ENCODE data around the gene HTN3.
"Not testable (repeated sequence)": the region's sequence is repeated elsewhere in the genome, so short reads cannot be mapped to it uniquely, and the experiment has no call there.

Gene HTN3

GRCh38 chr4:70028159-70028558 is at the start of gene HTN3:
Gene HTN3, plus strand, starts transcription at chr4:70028459. Its CDS starts 2,282 bp downstream, at chr4:70030741.
- not testable (repeated sequence) for DNase-seq (ENCODE audit: low read depth, low spot score)

DNA sequence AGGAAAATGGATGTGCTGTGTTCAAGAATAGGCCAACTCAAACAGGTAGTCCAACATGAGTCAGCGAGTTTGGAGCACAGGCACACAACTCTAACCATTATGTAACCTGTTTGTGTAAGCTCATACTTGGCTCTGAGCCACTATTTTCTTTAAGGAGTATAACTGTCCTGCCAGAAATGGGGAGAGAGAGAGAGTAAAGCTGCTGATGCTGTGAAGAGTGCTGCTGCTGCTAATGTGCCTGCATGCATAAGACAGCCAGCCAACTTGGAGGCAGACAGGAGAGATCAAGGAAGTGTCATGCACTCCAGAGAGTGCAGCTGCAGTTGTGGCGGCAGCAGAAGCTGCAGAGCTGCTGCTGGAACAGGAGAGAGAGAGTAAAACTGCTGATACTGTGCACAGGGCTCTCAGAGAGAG is 44.2 kb upstream of the HTN3 start:
- peak; percentile 21 for DNase-seq (ENCODE audit: low read depth, low spot score)

GRCh38 chr4:69986663-69987062 is 41.6 kb upstream of the HTN3 start:
- DNase-seq (ENCODE audit: low read depth, low spot score), result no peak

GRCh38 chr4:69991016-69991415 is 37.2 kb upstream of the HTN3 start:
- DNase-seq (ENCODE audit: low read depth, low spot score), result no peak

- no peak for DNase-seq (ENCODE audit: low read depth, low spot score)
Measured at GRCh38 chr4:69994782-69995181, 33.5 kb upstream of the HTN3 start.

DNA sequence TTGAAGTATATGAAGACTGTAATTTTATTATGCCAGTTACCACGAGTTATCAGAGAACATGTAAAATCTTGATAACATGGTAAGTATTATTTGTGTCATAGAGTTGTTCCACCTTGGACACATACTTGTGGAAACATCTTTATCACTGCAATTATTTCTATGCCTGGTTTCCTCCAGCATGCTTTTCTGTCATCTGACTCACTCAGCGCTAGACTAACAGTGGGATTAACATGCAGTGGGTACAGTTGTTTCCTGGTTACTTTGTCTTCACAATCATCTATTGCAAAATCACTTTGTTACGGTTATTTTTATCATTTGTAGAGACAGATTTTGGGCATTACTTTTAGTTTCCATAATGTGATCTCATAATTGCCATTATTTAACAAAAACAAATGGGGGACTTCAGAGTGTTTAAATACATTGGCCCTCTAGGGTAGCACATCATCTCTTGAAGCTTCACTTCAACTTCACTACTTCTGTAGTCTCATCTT is 32.7 kb upstream of the HTN3 start, which contains the start of gene STATH:
STATH (plus strand) TSS at position 441 of the 491 bp plus-strand sequence. CDS start 2,472 bp downstream, outside the sequence.
- DNase-seq (ENCODE audit: low read depth, low spot score), result no peak

GRCh38 chr4:69999420-69999819 is 28.8 kb upstream of the HTN3 start:
- no peak for DNase-seq (ENCODE audit: low read depth, low spot score)

DNA sequence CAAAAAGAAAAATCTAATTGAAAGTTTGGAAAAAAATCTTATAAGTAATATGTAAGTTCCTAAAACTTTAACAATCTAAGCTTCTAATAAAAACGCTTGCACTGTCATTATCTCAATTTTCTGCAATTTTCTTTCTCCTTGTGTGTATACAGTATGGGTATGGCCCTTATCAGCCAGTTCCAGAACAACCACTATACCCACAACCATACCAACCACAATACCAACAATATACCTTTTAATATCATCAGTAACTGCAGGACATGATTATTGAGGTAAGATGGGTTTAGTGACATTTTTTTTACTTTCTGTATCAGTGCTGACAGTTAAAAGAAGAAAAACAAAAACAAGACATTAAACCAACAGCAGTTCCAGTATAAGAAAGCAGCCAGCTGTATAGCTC is 27.5 kb upstream of the HTN3 start:
- DNase-seq (ENCODE audit: low read depth, low spot score), result no peak

DNA sequence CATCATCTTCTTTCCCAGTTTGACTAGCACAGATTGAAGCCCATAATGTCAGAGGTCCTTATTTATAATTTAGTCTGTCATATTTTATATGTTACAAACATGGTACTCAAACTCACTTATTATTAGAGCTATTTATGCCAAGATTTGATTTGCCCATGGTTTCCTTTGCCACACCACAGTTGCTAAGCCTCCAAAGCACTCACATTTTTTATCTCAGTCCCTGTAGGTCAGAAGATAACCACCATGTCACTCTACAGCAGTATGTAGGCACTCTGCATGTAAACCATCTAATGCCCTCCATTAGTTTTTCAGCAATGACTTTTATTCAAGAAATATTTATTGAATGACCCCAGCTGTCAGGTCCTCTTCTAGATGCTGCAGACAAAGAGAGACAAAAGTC is 25.8 kb upstream of the HTN3 start:
- no peak for DNase-seq (ENCODE audit: low read depth, low spot score)

DNA sequence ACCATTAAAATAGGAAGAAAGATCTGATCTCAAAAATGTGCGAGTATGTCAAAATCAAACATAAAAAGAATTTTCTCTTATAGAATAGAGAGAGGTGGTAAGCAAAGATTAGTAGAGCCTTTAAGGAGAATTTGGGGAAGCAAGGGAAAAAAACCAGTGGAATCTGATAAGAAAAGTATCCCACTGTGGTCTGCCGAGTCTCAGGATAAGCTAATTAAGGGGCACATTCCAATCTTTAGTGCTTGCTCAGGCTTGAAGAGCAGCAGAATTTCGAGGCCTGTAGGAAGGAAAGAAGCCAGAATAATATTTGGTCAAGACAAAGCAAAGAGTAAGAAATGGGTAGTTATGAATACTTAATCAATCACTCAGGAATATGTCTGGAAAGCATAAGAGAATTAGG is 19.5 kb upstream of the HTN3 start:
- no peak for DNase-seq (ENCODE audit: low read depth, low spot score)

DNA sequence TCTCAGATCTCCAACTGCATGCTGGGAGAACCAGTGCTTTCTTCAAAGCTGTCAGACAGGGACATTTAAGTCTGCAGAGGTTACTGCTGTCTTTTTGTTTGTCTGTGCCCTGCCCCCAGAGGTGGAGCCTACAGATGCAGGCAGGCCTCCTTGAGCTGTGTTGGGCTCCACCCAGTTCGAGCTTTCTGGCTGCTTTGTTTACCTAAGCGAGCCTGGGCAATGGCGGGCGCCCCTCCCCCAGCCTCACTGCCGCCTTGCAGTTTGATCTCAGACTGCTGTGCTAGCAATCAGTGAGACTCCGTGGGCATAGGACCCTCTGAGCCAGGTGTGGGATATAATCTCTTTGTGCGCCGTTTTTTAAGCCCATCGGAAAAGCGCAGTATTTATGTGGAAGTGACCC is 9.3 kb upstream of the HTN3 start:
- not testable (repeated sequence) for DNase-seq (ENCODE audit: low read depth, low spot score)

- no peak for DNase-seq (ENCODE audit: low read depth, low spot score)
Measured at GRCh38 chr4:70023218-70023617, 5.0 kb upstream of the HTN3 start.

DNA sequence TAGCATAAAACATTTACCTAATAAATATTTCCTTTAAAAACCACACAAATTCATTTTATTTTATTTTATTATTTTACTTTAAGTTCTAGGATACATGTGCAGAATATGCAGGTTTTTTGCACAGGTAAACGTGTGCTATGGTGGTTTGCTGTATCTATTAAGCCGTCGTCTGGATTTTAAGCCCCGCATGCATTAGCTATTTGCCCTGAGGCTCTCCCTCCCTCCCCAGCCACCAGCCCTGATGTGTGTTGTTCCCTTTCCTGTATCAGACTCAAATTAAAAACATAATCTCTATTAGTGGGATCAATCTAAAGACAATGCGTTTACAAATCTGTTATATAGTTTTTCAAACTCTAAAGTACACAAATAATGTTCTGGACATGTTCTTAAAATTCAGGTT is 1.2 kb upstream of the HTN3 start:
- DNase-seq (ENCODE audit: low read depth, low spot score), result no peak

GRCh38 chr4:70037559-70037958 is 9.3 kb downstream of the HTN3 start:
- DNase-seq (ENCODE audit: low read depth, low spot score), result not testable (repeated sequence)

DNA sequence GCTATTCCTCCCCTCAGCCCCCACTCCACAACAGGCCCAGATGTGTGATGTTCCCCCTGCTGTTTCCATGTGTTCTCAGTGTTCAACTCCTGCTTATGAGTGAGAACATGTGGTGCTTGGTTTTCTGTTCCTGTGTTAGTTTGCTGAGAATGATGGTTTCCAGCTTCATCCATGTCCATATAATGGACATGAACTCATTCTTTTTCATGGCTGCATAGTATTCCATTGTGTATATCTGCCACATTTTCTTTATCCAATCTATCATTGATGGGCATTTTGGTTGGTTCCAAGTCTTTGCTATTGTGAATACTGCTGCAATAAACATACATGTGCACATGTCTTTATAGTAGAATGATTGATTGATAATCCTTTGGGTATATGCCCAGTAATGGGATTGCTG is 11.7 kb downstream of the HTN3 start:
- DNase-seq (ENCODE audit: low read depth, low spot score), result not testable (repeated sequence)

GRCh38 chr4:70041652-70042286 is 13.5 kb downstream of the HTN3 start:
- no peak for DNase-seq (ENCODE audit: low read depth, low spot score)

- not testable (repeated sequence) for DNase-seq (ENCODE audit: low read depth, low spot score)
Measured at GRCh38 chr4:70050138-70050537, 21.9 kb downstream of the HTN3 start, which contains the start of gene HTN1. Gene HTN1, plus strand, starts transcription at chr4:70050438. Its CDS starts 2,639 bp downstream, at chr4:70053077.

DNA sequence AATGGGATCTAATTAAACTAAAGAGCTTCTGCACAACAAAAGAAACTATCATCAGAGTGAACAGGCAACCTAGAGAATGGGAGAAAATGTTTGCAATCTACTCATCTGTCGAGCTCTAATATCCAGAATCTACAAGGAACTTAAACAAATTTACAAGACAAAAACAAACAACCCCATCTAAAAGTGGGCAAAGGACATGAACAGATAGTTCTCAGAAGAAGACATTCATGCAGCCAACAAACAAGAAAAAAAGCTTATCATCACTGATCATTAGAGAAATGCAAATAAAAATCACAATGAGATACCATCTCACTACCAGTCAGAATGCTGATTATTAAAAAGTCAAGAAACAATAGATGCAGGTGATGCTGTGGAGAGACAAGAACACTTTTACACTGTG is 28.3 kb downstream of the HTN3 start:
- not testable (repeated sequence) for DNase-seq (ENCODE audit: low read depth, low spot score)

- no peak for DNase-seq (ENCODE audit: low read depth, low spot score)
Measured at GRCh38 chr4:70057651-70058050, 29.4 kb downstream of the HTN3 start.

- no peak for DNase-seq (ENCODE audit: low read depth, low spot score)
Measured at GRCh38 chr4:70059149-70059548, 30.9 kb downstream of the HTN3 start.

GRCh38 chr4:70062000-70062399 is 33.7 kb downstream of the HTN3 start:
- no peak for DNase-seq (ENCODE audit: low read depth, low spot score)

GRCh38 chr4:70080205-70080604 is 51.9 kb downstream of the HTN3 start:
- no peak for DNase-seq (ENCODE audit: low read depth, low spot score)

All from brain pericyte (primary cell).